GM19452 (cell line): ENCODE data around the gene IRF9.

ENCODE experiments used
- ATAC-seq: cut with Tn5 transposase; IDR thresholded peaks from one replicate; pipeline ENCODE4 v1.9.1; 2021; ENCODE audit not compliant: unreplicated experiment

Gene IRF9, protein sequence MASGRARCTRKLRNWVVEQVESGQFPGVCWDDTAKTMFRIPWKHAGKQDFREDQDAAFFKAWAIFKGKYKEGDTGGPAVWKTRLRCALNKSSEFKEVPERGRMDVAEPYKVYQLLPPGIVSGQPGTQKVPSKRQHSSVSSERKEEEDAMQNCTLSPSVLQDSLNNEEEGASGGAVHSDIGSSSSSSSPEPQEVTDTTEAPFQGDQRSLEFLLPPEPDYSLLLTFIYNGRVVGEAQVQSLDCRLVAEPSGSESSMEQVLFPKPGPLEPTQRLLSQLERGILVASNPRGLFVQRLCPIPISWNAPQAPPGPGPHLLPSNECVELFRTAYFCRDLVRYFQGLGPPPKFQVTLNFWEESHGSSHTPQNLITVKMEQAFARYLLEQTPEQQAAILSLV

DNA sequence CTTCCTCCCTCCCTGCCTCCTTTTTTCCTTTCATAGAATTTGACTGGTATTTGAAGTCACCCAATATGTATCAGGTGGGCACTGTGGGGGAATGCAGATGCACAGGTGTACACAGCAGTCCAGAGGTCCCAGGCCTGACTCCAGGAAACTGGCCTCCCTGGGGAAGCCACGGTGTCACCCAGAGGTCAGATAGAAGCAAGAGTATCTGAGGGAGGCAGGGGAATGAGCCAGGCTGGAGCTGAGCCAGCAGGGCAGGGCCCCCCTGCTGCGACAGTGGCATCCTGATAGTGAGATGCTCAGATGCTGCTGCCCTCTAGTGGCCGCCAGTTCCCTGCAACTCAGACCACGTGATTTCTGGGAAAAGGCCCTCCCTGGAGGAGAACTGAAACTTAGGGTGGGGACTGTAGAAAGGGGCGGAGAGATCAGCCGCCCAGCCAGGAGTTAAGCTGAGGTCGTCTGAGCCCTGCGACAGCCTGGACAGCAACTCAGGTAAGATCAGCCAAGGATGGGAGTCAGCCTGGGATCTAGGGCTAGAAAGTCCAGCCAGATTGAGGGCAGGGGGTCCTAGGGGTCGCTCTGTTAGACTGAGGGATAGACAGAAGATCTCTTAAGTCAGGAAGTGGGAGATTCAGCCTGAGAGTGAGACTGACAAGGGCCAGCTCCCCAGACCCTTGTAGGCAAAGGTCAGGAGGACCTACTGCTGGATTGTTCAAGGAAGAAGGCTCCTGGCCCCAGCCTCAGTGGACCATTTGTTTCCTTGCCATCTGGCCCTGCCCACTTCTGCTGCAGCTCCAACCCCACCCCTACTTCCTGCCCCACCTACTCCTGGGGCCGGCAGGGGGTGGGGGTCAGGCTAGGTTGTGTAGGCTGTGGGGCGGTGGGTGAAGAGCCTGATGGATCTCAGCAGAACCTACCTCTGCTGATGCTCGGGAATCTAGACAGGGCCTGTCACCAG, at the start of gene IRF9:
TSS of gene IRF9 (plus strand) at position 416 of the 955 bp plus-strand sequence. CDS start 880 bp downstream, outside the sequence.
- ATAC-seq: peak; percentile 81

DNA sequence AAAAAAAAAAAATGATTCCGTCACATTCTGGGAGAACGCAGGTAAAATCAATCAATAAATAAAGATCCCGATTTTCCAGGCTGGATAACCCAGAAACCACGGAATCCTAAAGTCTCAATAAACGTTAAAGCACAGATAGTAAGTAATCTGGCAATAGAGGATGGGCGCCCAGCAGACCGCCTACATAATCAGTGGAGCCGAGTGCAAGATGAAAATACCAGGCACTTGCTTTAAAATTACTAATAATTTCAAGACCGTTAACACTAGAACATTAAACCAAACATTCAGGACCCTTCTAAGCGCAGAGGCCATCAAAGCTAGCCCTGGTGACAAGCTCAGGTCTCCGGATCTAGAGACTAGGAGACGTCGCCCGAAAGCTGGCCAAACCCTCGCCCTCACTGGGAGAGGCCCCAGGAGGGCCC, 47.7 kb upstream of the IRF9 start:
- ATAC-seq: no peak

DNA sequence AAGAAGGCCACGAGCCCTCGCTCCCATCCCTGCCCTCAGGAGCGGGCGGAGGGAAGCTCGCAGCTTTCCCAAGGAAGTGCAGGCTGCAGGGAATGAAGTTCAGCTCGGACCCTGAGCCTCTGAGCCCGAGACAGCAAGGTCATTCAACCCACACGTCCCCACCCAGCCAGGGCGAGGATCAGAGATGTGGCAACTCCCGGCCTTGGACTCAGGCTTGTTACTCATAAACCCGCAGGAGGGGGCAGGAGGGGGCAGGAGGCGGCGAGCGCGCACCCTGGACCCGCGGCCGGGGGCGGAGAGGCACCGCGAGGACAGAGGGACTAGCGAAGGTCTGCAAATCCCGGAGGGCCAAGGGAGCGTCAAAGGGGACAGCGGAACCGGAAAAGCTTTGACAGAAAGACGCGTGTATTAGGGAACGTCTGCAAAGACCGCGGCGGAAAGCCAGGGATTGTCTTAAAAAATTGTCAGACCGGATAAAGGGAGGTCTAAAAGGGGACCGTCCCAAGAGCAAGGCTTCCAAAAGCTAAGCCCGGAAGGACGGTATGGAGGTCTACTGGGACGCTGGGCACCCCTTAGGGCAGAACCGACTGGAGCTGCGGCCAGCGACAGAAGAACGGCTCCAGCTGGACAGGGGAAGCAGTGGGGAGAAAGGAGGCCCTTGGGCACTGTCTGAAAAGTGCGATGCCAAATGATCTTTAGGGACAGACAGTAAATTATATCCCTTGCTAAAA, 47.1 kb upstream of the IRF9 start:
- no peak for ATAC-seq

DNA sequence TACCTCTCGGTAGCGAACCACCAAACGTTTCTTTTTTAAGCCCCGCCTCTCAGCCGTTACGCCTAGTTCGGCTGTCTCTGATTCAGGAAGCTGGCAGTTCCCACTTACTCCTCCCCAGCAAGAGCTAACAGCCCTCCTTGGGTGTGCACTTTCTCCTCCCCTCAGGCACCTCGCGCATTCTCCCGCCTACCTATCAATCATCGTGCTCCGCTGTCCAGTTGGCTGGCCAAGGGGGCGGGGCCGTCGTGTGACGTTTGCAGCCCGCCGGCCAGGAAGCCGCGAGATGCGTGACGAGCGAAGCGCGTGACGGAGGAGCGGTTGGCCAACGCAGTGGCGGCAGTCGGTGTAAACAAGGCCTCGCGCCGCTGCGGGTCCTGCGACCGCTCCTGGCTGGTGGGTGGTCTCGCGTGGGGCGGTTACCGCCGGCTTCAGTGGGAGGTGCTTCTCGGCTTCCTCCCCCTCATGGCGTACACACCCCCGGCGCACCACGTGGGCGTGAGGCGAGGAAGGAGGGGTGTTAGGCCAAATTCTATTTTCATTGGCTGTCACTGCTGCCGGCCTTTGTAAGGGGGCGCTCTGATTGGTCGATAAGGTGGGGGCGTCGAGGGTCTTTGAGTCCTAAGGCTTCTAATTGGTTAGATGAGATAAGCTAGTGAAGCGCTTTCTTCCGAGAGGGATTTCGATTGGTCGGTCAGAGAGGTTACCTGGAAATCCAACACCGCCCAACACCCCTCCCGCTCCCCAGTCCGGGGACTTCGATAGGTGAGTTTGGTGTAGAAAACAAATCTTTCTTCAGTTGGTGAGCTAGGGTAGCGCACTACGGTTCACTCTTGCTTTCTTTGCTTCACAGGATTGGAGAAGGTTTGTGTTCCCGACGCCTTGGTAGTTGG, 46.3 kb upstream of the IRF9 start, which contains the start of the genes DCAF11 and NRL:
TSS of gene DCAF11 (plus strand) at position 246 of the 890 bp plus-strand sequence. CDS start 818 bp downstream, outside the sequence.
TSS of gene NRL (minus strand) at position 418 of the 890 bp plus-strand sequence. CDS start 32,101 bp downstream, outside the sequence.
- ATAC-seq: peak; percentile 84

DNA sequence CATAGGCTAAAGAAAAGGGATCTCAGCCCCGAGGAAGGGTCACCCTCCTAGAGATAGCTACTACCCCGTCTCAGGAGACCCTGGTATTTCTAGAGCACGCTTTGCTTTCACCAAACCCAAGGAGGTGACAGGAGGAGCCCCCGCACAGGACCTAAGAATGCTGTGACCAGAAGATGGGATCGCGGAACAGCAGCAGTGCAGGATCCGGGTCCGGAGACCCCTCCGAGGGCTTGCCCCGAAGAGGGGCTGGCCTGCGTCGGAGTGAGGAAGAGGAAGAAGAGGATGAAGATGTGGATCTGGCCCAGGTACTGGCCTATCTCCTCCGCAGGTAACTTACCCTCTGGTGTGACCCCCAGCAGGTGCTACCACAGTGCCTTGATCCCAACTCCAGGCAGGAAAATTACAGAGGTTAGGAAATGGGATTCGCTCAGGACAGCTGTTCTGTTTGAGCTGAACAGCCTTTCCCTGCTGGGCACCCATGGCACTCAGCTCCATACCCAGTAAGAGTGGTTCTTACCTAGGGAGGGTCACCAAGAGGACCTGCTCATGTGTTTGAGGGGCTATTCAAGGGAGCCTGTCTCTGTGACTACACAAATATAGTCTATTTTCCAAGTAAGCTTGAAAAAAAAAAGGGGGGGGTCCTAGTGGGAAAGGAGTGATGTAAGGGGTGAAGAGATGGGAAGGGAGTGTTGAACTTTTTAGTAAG, 45.5 kb upstream of the IRF9 start:
- ATAC-seq: no peak

DNA sequence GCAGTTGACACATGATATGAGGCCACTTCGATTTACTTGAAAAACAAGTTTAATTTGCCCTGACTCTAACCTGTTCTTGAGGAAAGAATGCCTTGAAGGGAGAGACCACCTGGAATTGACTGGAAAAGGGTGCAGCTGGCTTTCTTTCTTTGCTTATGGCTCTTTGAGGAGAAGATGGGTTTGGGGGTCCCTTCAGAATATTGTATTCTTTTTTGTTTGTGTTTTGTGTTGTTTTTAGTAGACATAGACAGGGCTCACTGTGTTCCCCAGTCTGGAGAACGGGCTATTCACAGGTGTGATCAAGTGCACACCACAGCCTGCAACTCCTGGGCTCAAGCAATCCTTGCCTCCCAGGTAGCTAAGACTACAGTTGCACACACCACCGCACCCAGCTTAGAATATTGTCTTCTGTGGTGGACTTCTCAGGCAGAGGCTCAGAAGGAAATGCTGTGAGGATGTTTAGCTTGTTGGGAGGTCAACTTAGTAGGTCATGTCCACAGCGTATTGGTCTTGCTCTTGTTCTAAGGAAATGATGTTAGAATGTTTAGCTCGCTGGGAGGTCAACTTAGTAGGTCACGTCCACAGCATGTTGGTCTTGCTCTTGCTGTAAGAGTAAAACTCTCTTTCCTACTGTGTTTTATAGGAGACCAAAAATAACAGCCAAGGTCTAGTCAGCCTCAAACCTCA, 44.8 kb upstream of the IRF9 start:
- ATAC-seq: no peak

DNA sequence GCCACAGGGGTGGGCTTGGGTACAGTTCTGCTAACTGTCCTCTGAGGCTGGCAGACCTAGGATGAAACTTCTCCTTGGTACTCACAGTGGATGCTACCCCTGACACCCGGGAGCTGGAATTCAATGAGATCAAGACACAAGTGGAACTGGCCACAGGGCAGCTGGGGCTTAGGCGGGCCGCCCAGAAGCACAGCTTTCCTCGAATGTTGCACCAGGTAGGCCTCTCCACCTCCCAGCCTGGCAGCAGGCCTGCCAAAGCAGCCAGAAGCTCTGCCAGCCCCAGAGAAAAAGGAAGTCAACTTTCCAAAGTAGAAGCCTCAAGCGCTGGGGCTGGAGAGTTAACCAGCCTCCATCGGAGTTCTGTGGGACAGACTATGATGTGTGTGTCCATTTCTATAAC, 43.9 kb upstream of the IRF9 start:
- no peak for ATAC-seq

DNA sequence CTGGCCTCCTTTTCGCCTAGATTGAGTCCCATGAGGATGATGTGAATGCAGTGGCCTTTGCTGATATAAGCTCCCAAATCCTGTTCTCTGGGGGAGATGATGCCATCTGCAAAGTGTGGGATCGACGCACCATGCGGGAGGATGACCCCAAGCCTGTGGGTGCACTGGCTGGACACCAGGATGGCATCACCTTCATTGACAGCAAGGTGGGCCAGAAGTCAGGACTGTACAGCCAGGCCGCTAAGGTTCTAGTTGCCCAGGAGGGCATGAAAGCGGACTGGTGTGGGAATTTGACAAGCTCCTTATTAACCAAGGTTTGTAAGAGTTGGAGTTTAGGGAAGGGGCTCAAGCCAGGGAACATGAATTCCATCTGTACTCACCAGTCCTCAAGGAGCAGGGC, 41.4 kb upstream of the IRF9 start:
- ATAC-seq: no peak

DNA sequence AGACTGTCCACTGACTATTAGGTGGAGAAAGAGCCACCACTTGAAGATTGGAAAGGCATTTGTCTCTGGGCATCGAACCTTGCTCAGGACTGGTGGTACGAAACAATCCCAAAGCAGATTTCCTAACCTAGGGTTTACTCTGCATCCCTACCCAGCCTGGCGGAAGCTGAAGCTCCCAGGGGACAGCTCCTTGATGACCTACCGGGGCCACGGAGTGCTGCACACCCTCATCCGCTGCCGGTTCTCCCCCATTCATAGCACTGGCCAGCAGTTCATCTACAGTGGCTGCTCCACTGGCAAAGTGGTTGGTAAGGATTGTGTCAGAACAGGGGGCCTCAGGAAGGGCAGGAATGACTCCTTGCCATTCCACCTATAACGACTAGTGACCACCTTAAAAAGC, 39.9 kb upstream of the IRF9 start:
- no peak for ATAC-seq

DNA sequence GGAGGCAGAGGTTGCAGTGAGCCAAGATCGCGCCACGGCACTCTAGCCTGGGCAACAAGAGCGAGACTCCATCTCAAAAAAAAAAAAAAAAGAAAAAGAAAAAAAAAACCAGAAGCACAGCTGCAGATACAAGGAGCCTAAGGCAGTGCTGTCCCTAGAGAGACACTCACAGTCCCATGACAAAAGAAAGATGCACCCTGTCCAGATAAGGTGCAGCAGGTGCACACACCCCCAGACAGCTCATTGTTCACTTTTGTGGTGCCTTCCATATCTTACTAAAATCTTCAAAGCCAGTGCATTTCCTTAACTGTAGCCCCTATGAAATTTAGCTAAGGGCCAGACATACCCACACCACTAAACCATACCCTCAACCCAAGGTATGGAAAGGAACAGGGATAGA, 38.6 kb upstream of the IRF9 start:
- ATAC-seq: no peak

DNA sequence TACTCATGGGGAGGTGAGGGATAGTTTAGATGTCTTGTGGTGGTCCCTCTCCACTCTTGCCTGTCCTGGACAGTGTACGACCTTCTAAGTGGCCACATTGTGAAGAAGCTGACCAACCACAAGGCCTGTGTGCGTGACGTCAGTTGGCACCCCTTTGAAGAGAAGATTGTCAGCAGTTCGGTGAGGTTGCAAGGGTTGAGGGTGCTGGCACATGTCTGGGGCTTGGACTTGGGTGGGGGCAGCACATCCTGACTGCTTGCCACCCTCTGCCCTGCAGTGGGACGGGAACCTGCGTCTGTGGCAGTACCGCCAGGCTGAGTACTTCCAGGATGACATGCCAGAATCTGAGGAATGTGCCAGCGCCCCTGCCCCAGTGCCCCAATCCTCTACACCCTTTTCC, 38.2 kb upstream of the IRF9 start:
- no peak for ATAC-seq

DNA sequence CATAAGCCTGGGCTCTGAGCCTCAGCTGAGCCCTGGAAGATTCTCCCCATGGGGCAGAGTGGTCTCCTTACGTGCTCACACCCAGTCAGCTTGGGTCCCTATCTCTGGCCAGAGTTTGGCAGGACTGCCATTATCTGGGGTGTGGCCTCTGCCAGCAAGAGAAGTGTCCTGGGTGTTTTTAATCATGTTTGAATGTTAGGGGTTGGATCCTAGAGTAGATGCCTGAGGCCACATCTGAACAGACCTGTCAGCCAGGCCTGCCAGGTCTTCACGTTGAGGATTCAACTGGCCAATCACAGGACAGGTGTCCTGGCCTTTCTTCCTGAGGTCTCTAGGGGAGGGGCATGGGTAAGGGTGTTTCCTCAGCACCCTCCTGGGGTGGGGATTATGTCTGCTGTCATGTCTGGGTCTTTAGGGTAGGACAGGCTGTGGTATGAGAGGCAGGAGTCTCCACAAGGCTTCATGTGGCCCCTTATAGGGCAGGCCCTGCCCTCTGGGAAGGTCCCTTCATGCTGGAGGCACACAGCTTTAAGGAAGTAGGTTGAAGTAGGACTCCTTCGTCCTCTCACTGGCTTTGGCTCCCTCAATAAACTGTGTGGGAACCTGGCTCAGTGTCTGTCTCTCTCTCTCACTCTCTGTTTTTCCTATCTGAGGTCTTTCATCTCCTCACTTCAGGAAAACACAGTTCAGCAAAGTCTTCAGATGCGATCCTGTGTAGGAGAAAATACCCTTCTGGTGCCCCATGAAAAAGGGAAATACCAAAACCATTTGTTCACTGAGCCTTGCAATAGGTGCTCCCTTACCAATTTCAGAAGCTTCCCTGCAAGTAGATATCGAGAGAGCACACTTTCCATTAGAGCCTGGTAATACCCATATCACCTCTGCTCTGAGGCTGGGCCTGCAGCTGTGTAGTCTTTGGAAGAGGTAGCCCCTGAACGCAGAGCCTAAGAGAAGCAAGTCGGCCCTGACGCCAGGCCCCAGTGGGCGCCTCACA, 37.3 kb upstream of the IRF9 start:
- ATAC-seq: no peak

DNA sequence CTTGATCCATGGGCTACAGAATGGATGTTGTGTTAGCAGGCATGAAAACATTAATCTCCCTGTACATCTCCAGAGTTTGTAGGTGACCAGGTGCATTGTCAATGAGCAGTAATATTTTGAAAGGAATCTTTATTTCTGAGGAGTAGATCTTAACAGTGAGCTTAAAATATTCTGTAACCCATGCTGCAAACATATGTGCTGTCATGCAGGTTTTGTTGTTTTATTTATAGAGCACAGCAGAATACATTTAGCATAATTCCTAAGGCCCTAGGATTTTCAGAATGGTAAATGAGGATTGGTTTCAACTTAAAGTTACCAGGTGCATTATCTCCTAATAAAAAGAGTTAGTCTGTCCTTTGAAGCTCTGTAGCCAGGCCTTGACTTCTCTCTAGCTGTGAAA, 34.1 kb upstream of the IRF9 start:
- ATAC-seq: no peak

DNA sequence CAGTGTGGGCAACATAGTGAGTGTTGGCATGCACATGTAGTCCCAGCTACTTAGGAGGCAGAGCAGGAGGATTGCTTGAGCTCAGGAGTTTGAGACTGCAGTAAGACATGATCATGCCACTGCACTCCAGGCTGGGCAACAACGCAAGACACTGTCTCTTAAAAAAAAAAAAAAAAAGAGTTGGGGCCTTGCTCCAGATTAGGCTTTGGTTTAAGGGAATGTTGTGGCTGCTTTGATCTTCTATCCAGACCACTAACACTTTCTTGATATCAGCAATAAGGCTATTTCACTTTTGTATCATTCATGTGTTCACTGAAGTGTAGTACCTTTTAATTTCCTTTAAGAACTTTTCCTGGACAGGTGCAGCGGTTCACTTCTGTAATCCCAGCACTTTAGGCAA, 33.4 kb upstream of the IRF9 start:
- ATAC-seq: no peak

DNA sequence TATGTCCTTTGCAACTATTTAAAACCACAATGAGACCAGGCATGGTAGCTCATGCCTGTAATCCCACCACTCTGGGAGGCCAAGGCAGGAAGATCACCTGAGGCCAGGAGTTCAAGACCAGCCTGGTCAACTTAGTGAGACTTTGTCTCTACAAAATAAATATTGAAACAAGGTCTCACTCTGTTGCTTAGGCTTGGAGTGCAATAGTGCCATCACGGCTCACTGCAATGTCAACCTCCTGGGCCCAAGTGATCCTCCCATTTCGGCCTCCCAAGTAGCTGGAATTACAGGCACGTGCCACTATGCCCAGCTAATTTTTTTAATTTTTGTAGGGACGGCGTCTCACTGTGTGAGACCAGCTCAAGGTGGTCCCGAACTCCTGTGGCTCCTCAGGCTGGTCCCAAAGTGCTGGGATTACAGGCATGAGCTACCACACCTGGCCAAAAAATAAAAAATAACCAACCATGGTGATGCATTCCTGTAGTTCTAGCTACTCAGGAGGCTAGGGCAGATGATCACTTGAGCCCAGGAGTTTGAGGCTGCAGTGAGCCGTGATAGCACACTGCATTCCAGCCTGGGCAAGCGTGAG, 31.6 kb upstream of the IRF9 start:
- no peak for ATAC-seq

DNA sequence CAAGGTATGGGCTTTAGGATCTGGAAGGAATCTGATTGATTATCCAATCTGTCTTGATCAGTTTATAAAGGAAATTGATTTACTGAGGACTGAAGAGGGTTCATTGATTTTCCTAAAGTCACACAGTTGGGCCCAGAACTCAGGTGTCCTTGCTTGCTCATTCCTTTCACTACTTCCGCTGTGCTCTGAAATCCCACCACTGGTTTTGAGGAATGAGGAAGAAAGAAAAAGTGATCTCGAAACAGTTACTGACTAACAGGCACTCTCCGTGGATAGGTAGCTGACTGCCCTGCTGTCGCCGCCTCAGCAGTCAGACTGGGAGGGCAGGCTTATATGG, 30.7 kb upstream of the IRF9 start, which contains the start of gene FITM1:
TSS of gene FITM1 (plus strand) at position 280 of the 337 bp plus-strand sequence. CDS start 905 bp downstream, outside the sequence.
- no peak for ATAC-seq
